Measurements from ENCODE around the gene SGK1. TPM values are rescaled to one million over a fixed set of nuclear protein-coding genes. Genes with fewer than 3 reads are reported as not detected.
"Not testable (repeated sequence)": the region's sequence is repeated elsewhere in the genome, so short reads cannot be mapped to it uniquely, and the experiment has no call there.

The SGK1 gene
- polyA plus RNA-seq, 1 of the 3 experiments (the other 2 are of a cell fraction) = 440 TPM

DNA sequence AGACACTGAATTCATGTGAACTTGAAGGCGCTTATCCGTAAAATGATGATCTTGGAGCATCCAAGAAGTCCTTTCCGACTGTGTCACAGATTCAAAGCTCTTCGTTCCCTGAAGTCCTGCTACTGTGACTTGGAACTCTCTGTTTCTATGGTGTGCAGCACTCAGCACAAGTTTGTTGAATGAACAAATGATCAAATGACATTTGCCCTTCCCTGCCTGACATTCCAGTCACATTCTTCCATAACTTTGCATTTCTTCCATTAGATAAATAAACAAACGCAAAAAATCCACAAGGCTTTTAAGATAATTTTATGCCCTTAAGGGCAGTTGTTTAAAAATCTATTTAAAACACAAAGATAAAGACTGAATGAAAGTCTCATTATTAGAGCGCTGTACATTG lies 39.9 kb downstream of the SGK1 start (continued):
- TF ChIP-seq, protein P1, sequence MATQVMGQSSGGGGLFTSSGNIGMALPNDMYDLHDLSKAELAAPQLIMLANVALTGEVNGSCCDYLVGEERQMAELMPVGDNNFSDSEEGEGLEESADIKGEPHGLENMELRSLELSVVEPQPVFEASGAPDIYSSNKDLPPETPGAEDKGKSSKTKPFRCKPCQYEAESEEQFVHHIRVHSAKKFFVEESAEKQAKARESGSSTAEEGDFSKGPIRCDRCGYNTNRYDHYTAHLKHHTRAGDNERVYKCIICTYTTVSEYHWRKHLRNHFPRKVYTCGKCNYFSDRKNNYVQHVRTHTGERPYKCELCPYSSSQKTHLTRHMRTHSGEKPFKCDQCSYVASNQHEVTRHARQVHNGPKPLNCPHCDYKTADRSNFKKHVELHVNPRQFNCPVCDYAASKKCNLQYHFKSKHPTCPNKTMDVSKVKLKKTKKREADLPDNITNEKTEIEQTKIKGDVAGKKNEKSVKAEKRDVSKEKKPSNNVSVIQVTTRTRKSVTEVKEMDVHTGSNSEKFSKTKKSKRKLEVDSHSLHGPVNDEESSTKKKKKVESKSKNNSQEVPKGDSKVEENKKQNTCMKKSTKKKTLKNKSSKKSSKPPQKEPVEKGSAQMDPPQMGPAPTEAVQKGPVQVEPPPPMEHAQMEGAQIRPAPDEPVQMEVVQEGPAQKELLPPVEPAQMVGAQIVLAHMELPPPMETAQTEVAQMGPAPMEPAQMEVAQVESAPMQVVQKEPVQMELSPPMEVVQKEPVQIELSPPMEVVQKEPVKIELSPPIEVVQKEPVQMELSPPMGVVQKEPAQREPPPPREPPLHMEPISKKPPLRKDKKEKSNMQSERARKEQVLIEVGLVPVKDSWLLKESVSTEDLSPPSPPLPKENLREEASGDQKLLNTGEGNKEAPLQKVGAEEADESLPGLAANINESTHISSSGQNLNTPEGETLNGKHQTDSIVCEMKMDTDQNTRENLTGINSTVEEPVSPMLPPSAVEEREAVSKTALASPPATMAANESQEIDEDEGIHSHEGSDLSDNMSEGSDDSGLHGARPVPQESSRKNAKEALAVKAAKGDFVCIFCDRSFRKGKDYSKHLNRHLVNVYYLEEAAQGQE (IDR thresholded peaks at IDR 0.05; ENCODE audit: low read depth, low read length) = no peak
- TF ChIP-seq FOXM1 (IDR thresholded peaks at IDR 0.05; ENCODE audit: low read depth) (no peak), MEF2A (IDR thresholded peaks at IDR 0.05; ENCODE audit: borderline replicate concordance, low read depth) (no peak)

DNA sequence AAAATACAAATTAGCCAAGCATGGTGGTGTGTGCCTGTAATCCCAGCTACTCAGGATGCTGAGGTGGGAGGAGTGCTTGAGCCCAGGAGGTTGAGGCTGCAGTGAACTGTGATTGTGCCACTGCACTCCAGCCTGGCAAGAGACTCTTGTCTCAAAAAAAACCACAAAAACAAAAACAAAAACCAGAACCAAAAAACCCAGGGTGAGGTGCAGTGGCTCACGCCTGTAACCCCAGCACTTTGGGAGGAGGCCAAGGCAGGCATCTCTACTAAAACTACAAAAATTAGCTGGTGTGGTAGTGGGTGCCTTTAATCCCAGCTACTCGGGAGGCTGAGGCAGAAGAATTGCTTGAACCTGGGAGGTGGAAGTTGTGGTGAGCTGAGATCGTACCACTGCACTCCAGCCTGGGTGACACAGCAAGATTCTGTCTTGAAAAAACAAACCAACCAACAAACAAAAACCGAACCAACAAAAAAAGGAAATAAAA lies 41.0 kb downstream of the SGK1 start:
- H3K4me2 ChIP-seq; H3K79me2 ChIP-seq (ENCODE audit: insufficient read depth); H3K27me3 ChIP-seq (ENCODE audit: insufficient read depth); H3K27ac ChIP-seq (ENCODE audit: low read depth in 2 of 2, low read length in 1 of 2); H3K9me3 ChIP-seq; H3K9me2 ChIP-seq; H2AFZ ChIP-seq (ENCODE audit: low read depth); H4K20me1 ChIP-seq (ENCODE audit: insufficient read depth); H3K4me1 ChIP-seq (ENCODE audit: control insufficient read depth in 1 of 2, insufficient read depth in 2 of 2, low read depth in 1 of 2, low read length in 1 of 2); H3F3A ChIP-seq (replicated peaks; ENCODE audit: insufficient read depth); DNase-seq; H3K9ac ChIP-seq; POLR2A ChIA-PET; H3K36me3 ChIP-seq (replicated peaks in 1 of 2; ENCODE audit: control insufficient read depth in 1 of 2, insufficient read depth in 2 of 2, low read length in 1 of 2); H3K4me3 ChIP-seq (ENCODE audit: low read depth in 2 of 2, low read length in 1 of 2): not testable (repeated sequence)
- CTCF ChIA-PET = interaction anchor here (1.6 kb wide), 1 partner anchor 464 kb away, joined by 4 read pairs; no protein-coding TSS in a partner anchor
- 91% methylated on average over 4 of the region's 4 CpGs for WGBS (ENCODE audit: low lambda C conversion rate)

DNA sequence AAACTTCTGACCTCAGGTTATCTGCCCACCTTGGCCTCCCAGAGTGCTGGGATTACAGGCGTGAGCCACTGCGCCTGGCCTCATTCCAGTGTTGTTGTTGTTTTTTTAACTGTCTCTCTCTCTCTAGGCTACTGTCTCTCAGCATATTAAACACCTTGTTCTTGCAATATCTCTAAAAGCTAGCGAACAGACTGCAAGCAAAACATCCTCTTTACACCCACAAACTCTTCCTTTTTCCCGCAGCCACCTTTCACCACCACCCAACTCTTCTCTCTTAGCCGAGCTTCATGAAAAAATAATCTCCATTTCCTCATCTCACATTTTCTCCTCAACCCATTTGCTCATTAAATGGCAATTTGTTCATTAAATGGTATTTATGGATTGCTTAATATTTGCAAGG lies 45.5 kb downstream of the SGK1 start:
- ChIA-PET CTCF (no interaction called here), POLR2A (no interaction called here)
- Histone ChIP-seq H3K27ac (ENCODE audit: low read depth in 2 of 2, low read length in 1 of 2) (no peak overlapping the region), H3K4me2 (no peak overlapping the region), H3K4me1 (ENCODE audit: control insufficient read depth in 1 of 2, insufficient read depth in 2 of 2, low read depth in 1 of 2, low read length in 1 of 2) (no peaks in the 10 kb centered on the region), H3K9ac (no peak overlapping the region), H3K4me3 (ENCODE audit: low read depth in 2 of 2, low read length in 1 of 2) (no peak overlapping the region), H3K27me3 (ENCODE audit: insufficient read depth) (no peaks in the 10 kb centered on the region), H2AFZ (ENCODE audit: low read depth) (no peak overlapping the region), H3K36me3 (replicated peaks in 1 of 2; ENCODE audit: control insufficient read depth in 1 of 2, insufficient read depth in 2 of 2, low read length in 1 of 2) (no peaks in the 10 kb centered on the region), H3K9me2 (no peaks in the 10 kb centered on the region), H3F3A (replicated peaks; ENCODE audit: insufficient read depth) (no peaks in the 10 kb centered on the region), H4K20me1 (ENCODE audit: insufficient read depth) (no peaks in the 10 kb centered on the region), H3K9me3 (no peaks in the 10 kb centered on the region), H3K79me2 (ENCODE audit: insufficient read depth) (no peaks in the 10 kb centered on the region)
- no peak for DNase-seq
- 94% methylated on average over 5 of the region's 5 CpGs for WGBS (ENCODE audit: low lambda C conversion rate)
- no peak for TF ChIP-seq RXRA (IDR thresholded peaks at IDR 0.05; ENCODE audit: borderline replicate concordance, low read depth)
- no peak for TF ChIP-seq ELF1 (IDR thresholded peaks at IDR 0.05)
- TF ChIP-seq, protein P2, sequence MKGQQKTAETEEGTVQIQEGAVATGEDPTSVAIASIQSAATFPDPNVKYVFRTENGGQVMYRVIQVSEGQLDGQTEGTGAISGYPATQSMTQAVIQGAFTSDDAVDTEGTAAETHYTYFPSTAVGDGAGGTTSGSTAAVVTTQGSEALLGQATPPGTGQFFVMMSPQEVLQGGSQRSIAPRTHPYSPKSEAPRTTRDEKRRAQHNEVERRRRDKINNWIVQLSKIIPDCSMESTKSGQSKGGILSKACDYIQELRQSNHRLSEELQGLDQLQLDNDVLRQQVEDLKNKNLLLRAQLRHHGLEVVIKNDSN (IDR thresholded peaks at IDR 0.05; ENCODE audit: borderline replicate concordance, low read depth) = no peak
- no peak for TF ChIP-seq TAF1 (IDR thresholded peaks at IDR 0.05; ENCODE audit: borderline replicate concordance, low read depth, low read length)
- TF ChIP-seq RFX5 (IDR thresholded peaks at IDR 0.05; ENCODE audit: low read length) = no peak
- TF ChIP-seq RAD21 (IDR thresholded peaks at IDR 0.05; ENCODE audit: low read length) = no peak
- TF ChIP-seq GATA2 (CRISPR knock-in tag; IDR thresholded peaks at IDR 0.05) = no peak
- no peak for TF ChIP-seq GABPA (IDR thresholded peaks at IDR 0.05; ENCODE audit: low read depth)

Data from SK-N-SH (cell line).